Liver (tissue), 9 donors: ENCODE data around the gene ZNF544. TPM values are rescaled to one million over a fixed set of nuclear protein-coding genes. Genes with fewer than 3 reads are reported as not detected.

Experiments
- DNase-seq: peaks from one replicate; pipeline ENCODE4 v3.0.0-alpha.2; 2017; ENCODE audit warnings: low spot score
- H3K27ac ChIP-seq, 2 donors: one replicate each; pipeline ENCODE4 v1.7.0; 2013; ENCODE audit warnings: inconsistent platforms in 2 of 2, low read length in 2 of 2, control low read depth in 1 of 2, low read depth in 1 of 2, mild to moderate bottlenecking in 1 of 2
- H3K27me3 ChIP-seq, 4 donors: one replicate each; pipeline versions ENCODE4 v1.6.1 to v1.7.0; 2013; ENCODE audit warnings: low read length in 3 of 4, inconsistent platforms in 1 of 4, mild to moderate bottlenecking in 1 of 4, moderate library complexity in 1 of 4; ENCODE audit not compliant: control insufficient read depth in 4 of 4, insufficient read depth in 4 of 4
- H3K36me3 ChIP-seq, 4 donors: one replicate each; pipeline versions ENCODE4 v1.6.1 to v1.7.0; 2013; ENCODE audit warnings: low read length in 3 of 4, mild to moderate bottlenecking in 3 of 4, low read depth in 1 of 4, moderate library complexity in 1 of 4; ENCODE audit not compliant: control insufficient read depth in 4 of 4, insufficient read depth in 3 of 4
- H3K4me1 ChIP-seq, 4 donors: one replicate each; pipeline versions ENCODE4 v1.6.1 to v1.7.0; 2013; ENCODE audit warnings: low read length in 3 of 4, mild to moderate bottlenecking in 3 of 4, moderate library complexity in 1 of 4; ENCODE audit not compliant: control insufficient read depth in 4 of 4, insufficient read depth in 4 of 4
- H3K4me3 ChIP-seq, 3 donors: one replicate each; pipeline versions ENCODE4 v1.6.1 to v1.7.0; 2013; ENCODE audit warnings: low read length in 3 of 3, control low read depth in 1 of 3, low read depth in 1 of 3, mild to moderate bottlenecking in 1 of 3
- H3K9ac ChIP-seq, 2 donors: one replicate each; pipeline ENCODE4 v1.7.0; 2013; ENCODE audit warnings: low read length in 2 of 2, mild to moderate bottlenecking in 2 of 2, moderate library complexity in 2 of 2, control low read depth in 1 of 2, low read depth in 1 of 2
- H3K9me3 ChIP-seq, 4 donors: one replicate each; pipeline versions ENCODE4 v1.6.1 to v1.7.0; 2013; ENCODE audit warnings: low read length in 3 of 4; ENCODE audit not compliant: control insufficient read depth in 4 of 4
- ATF3 ChIP-seq: IDR thresholded peaks from 2 replicates; pipeline ENCODE4 v1.6.1; 2016; ENCODE audit warnings: antibody characterized with exemption
- CTCF ChIP-seq: fragments of 150-350 bp; IDR thresholded peaks from 2 replicates; pipeline ENCODE4 v1.5.1; 2017; ENCODE audit warnings: improper control_type of control experiment, low read depth, low read length; ENCODE audit not compliant: missing input control
- FOXA1 ChIP-seq: IDR thresholded peaks from 2 replicates; pipeline ENCODE4 v1.6.1; 2016; ENCODE audit warnings: antibody characterized with exemption
- GABPA ChIP-seq, 2 donors: IDR thresholded peaks in 1 of 2; conservative IDR thresholded peaks in 1 of 2; 2 replicates each; pipeline ENCODE4 v1.6.1; 2016; ENCODE audit warnings: antibody characterized with exemption in 2 of 2, mild to moderate bottlenecking in 1 of 2, moderate library complexity in 1 of 2
- HNF4A ChIP-seq, 2 donors: conservative IDR thresholded peaks; 2 replicates each; pipeline ENCODE4 v1.6.1; 2016; ENCODE audit warnings: antibody characterized with exemption in 2 of 2, mild to moderate bottlenecking in 2 of 2
- HNF4G ChIP-seq: IDR thresholded peaks from 2 replicates; pipeline ENCODE4 v1.6.1; 2016; ENCODE audit warnings: antibody characterized with exemption
- JUND ChIP-seq, 2 donors: IDR thresholded peaks; 2 replicates each; pipeline ENCODE4 v1.6.1; 2016; ENCODE audit warnings: antibody characterized with exemption in 2 of 2
- NR2F2 ChIP-seq: IDR thresholded peaks from 2 replicates; pipeline ENCODE4 v1.6.1; 2016; ENCODE audit warnings: antibody characterized with exemption
- RAD21 ChIP-seq, 2 donors: IDR thresholded peaks; 2 replicates each; pipeline ENCODE4 v1.6.1; 2016; ENCODE audit warnings: antibody characterized with exemption in 2 of 2, mild to moderate bottlenecking in 2 of 2
- RXRA ChIP-seq, 2 donors: IDR thresholded peaks; 2 replicates each; pipeline ENCODE4 v1.6.1; 2017 to 2018; ENCODE audit warnings: antibody characterized with exemption in 2 of 2, mild to moderate bottlenecking in 1 of 2
- SP1 ChIP-seq: IDR thresholded peaks from 2 replicates; pipeline ENCODE4 v1.6.1; 2018; ENCODE audit warnings: antibody characterized with exemption, mild to moderate bottlenecking
- TAF1 ChIP-seq: conservative IDR thresholded peaks from 2 replicates; pipeline ENCODE4 v1.6.1; 2016; ENCODE audit warnings: antibody characterized with exemption, mild to moderate bottlenecking
- YY1 ChIP-seq: IDR thresholded peaks from 2 replicates; pipeline ENCODE4 v1.6.1; 2016; ENCODE audit warnings: antibody characterized with exemption, mild to moderate bottlenecking
- WGBS: extraction: QIAGEN DNeasy Blood & Tissue Kit; methylation state at CpG from one replicate; pipeline ENCODE4 v1.1.7; 2013; 5-methylcytosine and 5-hydroxymethylcytosine counted together
- polyA plus RNA-seq, 2 donors: library from polyadenylated mRNA; stranded (reverse) in 1 of 2; unstranded in 1 of 2; fragments of 200-250 nt in 1 of 2; fragments of >200 nt in 1 of 2; fragmentation: Nextera tagmentation in 1 of 2; extraction: Ambion mirVana in 1 of 2; gene quantifications; one replicate each; pipeline versions ENCODE4 v1.2.1 to v1.2.3, GENCODE V29; 2013 to 2015
- total RNA-seq, 2 donors: library from RNA; depleted of rRNA; stranded (reverse); fragments of >200 nt; gene quantifications; one replicate each; pipeline ENCODE4 v1.2.3, GENCODE V29; 2014
- TF ChIP-seq, protein P1 (sequence below): IDR thresholded peaks from 2 replicates; pipeline ENCODE4 v1.6.1; 2016; ENCODE audit warnings: antibody characterized with exemption
- TF ChIP-seq, protein P2 (sequence below): IDR thresholded peaks from 2 replicates; pipeline ENCODE4 v1.6.1; 2016; ENCODE audit warnings: antibody characterized with exemption
- donor health status: healthy.
- donor health status: healthy.
- donor health status: healthy.
- donor health status: healthy.
- donor health status: healthy.

ZNF544 gene
- total and polyA plus RNA-seq, 4 donors, result 2.5 to 25.2 (median 11.3) TPM

- Histone ChIP-seq H3K4me1 (no peaks in the 10 kb centered on the region), H3K9me3 (peaks cover 83 to 100% (median 90%) of the 10 kb centered on the region in 4 donors), H3K36me3 (peaks cover 24 to 84% (median 71%) of the 10 kb centered on the region in 4 donors), H3K4me3 (peak overlapping the region in 2 of 3 donors; percentile 63 to 67), H3K27me3 (no peaks in the 10 kb centered on the region), H3K9ac (no peak overlapping the region), H3K27ac (no peak overlapping the region)
- DNase-seq, result no peak
- TF ChIP-seq YY1, result no peak
- no peak for TF ChIP-seq RAD21 (IDR thresholded peaks at IDR 0.05)
- no peak for TF ChIP-seq GABPA (IDR thresholded peaks at IDR 0.05 in 1 of 2, conservative IDR thresholded peaks at IDR 0.05 in 1 of 2)
- TF ChIP-seq NR2F2, result no peak
- TF ChIP-seq RXRA (IDR thresholded peaks at IDR 0.05), result no peak
- no peak for TF ChIP-seq FOXA1
- WGBS, result 34% methylated on average over 49 of the region's 49 CpGs
Measured at GRCh38 chr19:58203814-58204475, 24.8 kb upstream of the ZNF544 start.

- H3K9ac ChIP-seq, result no peak overlapping the region
- H3K27me3 ChIP-seq, result no peaks in the 10 kb centered on the region
- no peak for TF ChIP-seq GABPA (IDR thresholded peaks at IDR 0.05 in 1 of 2, conservative IDR thresholded peaks at IDR 0.05 in 1 of 2)
- no peak for TF ChIP-seq YY1
- no peak for TF ChIP-seq HNF4A (conservative IDR thresholded peaks at IDR 0.05)
- no peak for TF ChIP-seq CTCF
- TF ChIP-seq FOXA1, result no peak
- no peak for TF ChIP-seq RXRA (IDR thresholded peaks at IDR 0.05)
- no peak for TF ChIP-seq TAF1
- no peak for TF ChIP-seq HNF4G
- TF ChIP-seq, protein P1, sequence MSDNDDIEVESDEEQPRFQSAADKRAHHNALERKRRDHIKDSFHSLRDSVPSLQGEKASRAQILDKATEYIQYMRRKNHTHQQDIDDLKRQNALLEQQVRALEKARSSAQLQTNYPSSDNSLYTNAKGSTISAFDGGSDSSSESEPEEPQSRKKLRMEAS, result no peak
- TF ChIP-seq ATF3, result no peak
- TF ChIP-seq, protein P2, sequence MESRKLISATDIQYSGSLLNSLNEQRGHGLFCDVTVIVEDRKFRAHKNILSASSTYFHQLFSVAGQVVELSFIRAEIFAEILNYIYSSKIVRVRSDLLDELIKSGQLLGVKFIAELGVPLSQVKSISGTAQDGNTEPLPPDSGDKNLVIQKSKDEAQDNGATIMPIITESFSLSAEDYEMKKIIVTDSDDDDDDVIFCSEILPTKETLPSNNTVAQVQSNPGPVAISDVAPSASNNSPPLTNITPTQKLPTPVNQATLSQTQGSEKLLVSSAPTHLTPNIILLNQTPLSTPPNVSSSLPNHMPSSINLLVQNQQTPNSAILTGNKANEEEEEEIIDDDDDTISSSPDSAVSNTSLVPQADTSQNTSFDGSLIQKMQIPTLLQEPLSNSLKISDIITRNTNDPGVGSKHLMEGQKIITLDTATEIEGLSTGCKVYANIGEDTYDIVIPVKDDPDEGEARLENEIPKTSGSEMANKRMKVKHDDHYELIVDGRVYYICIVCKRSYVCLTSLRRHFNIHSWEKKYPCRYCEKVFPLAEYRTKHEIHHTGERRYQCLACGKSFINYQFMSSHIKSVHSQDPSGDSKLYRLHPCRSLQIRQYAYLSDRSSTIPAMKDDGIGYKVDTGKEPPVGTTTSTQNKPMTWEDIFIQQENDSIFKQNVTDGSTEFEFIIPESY, result no peak
- no peak for TF ChIP-seq JUND (IDR thresholded peaks at IDR 0.05)
- no peak for TF ChIP-seq SP1
- no peak overlapping the region for H3K27ac ChIP-seq
- peak overlapping the region in 2 of 3 donors; percentile 33 to 67 for H3K4me3 ChIP-seq
- WGBS, result 48% methylated on average over 15 of the region's 15 CpGs
- H3K36me3 ChIP-seq, result peaks cover 25 to 85% (median 74%) of the 10 kb centered on the region in 4 donors
- H3K4me1 ChIP-seq, result no peaks in the 10 kb centered on the region
- H3K9me3 ChIP-seq, result peaks cover 86 to 100% (median 92%) of the 10 kb centered on the region in 4 donors
- DNase-seq, result no peak
Measured at GRCh38 chr19:58204566-58204965, 24.1 kb upstream of the ZNF544 start.
